Left lung (tissue), 10 donors: ENCODE data around the gene CD2AP. TPM values are rescaled to one million over a fixed set of nuclear protein-coding genes. Genes with fewer than 3 reads are reported as not detected.

Experiments used
- ATAC-seq: fragments of 200-7000 bp; cut with Tn5 transposase; one replicate; pipeline ENCODE4 v1.9.1; 2020; ENCODE audit warnings: moderate library complexity
- DNase-seq, 4 donors: peaks; one replicate each; pipeline ENCODE4 v3.0.0-alpha.2; 2013 to 2020
- H3K27ac ChIP-seq, 2 donors: fragments of 200-600 bp; sonication (generic) in 1 of 2; one replicate each; pipeline versions ENCODE4 v1.5.0 to v1.8.0; 2020 to 2021
- H3K27me3 ChIP-seq, 2 donors: fragments of 200-600 bp; sonication (generic) in 1 of 2; one replicate each; pipeline versions ENCODE4 v1.5.0 to v1.8.0; 2020 to 2021
- H3K36me3 ChIP-seq, 2 donors: fragments of 200-600 bp; sonication (generic) in 1 of 2; one replicate each; pipeline versions ENCODE4 v1.5.0 to v1.8.0; 2020 to 2021
- H3K4me1 ChIP-seq, 2 donors: fragments of 200-600 bp; one replicate each; pipeline ENCODE4 v1.8.0; 2021
- H3K4me3 ChIP-seq, 2 donors: fragments of 200-600 bp; sonication (generic) in 1 of 2; one replicate each; pipeline versions ENCODE4 v1.5.0 to v1.8.0; 2020 to 2021; ENCODE audit warnings: mild to moderate bottlenecking in 1 of 2
- H3K9me3 ChIP-seq, 2 donors: fragments of 200-600 bp; sonication (generic) in 1 of 2; one replicate each; pipeline versions ENCODE4 v1.5.0 to v1.8.0; 2020 to 2021
- intact Hi-C, 2 donors: fragments of 100-400 bp; cut with DNase I; formaldehyde crosslinking; loops; one replicate each; pipeline versions ENCODE4 v1.11.2 to v1.14.2; 2022
- polyA plus RNA-seq, 6 donors: library from polyadenylated mRNA; unstranded; fragments of 120-200 nt; gene quantifications; one replicate each; pipeline ENCODE4 v1.2.1, GENCODE V29; 2013; ENCODE audit not compliant: insufficient read length in 6 of 6
- total RNA-seq, 2 donors: library from RNA; stranded (reverse); fragmentation: NEBNext Ultra II Directional; extraction: Animal tissue kit (Norgen Biotek cat#: 25700); gene quantifications; one replicate each; pipeline ENCODE4 v1.2.1, GENCODE V29; 2021
- TF ChIP-seq, protein P1 (sequence below), 2 donors: fragments of 200-600 bp; sonication (generic) in 1 of 2; IDR thresholded peaks; one replicate each; pipeline versions ENCODE4 v1.5.0 to v1.8.0; 2021; ENCODE audit warnings: antibody characterized with exemption in 2 of 2
- donor health status: DM: no; HTN: yes; CAD: no.
- donor health status: DM: no; HTN: no; CAD: no.

Gene CD2AP
- total and polyA plus RNA-seq, 8 donors: 36.6 to 46.0 (median 42.5) TPM

DNA sequence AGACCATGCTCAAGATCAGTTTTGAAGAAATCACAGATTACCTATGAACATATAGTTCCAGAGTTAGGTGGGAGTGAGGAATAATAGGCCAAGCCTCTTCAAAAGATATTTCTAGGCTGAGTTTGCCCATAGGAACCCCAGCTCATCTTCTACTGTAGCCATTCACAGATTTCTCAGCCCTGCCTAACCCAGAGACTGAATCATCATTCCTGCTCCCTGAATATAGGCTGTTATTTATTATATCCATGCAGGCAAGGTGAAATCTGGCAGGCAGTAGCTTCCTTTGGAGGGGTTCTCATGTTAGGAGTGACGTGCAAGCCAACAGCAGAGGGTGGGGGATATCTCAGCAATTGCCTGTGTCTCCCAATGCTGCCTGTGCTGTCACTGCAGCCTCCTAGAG lies 195.2 kb downstream of the CD2AP start:
- intact Hi-C loops: no loop called here

DNA sequence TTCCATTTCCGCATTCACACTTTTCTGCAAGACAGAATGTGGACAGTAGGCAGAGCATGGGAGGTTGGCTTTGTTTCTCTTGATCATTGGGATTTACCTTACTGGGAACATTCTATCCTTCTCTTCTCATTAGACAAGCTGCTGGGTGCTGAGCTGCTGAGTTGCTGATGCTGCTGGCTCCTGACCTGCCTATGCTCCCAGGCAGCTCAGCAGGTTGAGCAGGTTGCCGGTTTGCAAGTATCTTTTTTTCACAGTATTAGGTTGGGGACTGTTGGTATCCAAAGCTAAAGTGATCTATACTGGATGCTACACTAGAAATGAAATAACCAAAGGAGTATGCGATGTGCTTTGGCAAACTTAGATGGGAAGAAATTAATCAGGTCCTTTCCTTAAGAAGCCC lies 197.1 kb downstream of the CD2AP start:
- no peak for DNase-seq
- intact Hi-C loops: no loop called here
- ATAC-seq: no peak
- Histone ChIP-seq H3K36me3 (no peaks in the 10 kb centered on the region), H3K9me3 (no peaks in the 10 kb centered on the region), H3K27me3 (no peaks in the 10 kb centered on the region), H3K27ac (no peak overlapping the region), H3K4me3 (no peak overlapping the region), H3K4me1 (peaks cover 0 to under 1% of the 10 kb centered on the region in 2 donors)
- TF ChIP-seq, protein P1, sequence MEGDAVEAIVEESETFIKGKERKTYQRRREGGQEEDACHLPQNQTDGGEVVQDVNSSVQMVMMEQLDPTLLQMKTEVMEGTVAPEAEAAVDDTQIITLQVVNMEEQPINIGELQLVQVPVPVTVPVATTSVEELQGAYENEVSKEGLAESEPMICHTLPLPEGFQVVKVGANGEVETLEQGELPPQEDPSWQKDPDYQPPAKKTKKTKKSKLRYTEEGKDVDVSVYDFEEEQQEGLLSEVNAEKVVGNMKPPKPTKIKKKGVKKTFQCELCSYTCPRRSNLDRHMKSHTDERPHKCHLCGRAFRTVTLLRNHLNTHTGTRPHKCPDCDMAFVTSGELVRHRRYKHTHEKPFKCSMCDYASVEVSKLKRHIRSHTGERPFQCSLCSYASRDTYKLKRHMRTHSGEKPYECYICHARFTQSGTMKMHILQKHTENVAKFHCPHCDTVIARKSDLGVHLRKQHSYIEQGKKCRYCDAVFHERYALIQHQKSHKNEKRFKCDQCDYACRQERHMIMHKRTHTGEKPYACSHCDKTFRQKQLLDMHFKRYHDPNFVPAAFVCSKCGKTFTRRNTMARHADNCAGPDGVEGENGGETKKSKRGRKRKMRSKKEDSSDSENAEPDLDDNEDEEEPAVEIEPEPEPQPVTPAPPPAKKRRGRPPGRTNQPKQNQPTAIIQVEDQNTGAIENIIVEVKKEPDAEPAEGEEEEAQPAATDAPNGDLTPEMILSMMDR (IDR thresholded peaks at IDR 0.05): no peak

More for the DNA sequence above, 195.2 kb downstream of the CD2AP start:
- H3K4me1 ChIP-seq: peaks cover 0 to 4% of the 10 kb centered on the region in 2 donors
- no peak overlapping the region for H3K4me3 ChIP-seq
- TF ChIP-seq, protein P1 (IDR thresholded peaks at IDR 0.05): no peak
- DNase-seq (no peak), ATAC-seq (no peak)
- no peaks in the 10 kb centered on the region for H3K9me3 ChIP-seq
- no peaks in the 10 kb centered on the region for H3K36me3 ChIP-seq
- H3K27me3 ChIP-seq: no peaks in the 10 kb centered on the region
- H3K27ac ChIP-seq: no peak overlapping the region

Other genes starting within 250 kb of the CD2AP start
- 10 to 100 TPM; 42.4 to 55.8 TPM for gene TNFRSF21, start 167.9 kb upstream of the CD2AP start, total RNA-seq
- 10 to 100 TPM; 14.8 to 20.6 (median 17.3) TPM for gene TNFRSF21, start 167.9 kb upstream of the CD2AP start, polyA plus RNA-seq
- under 1 TPM; 0.08 to 0.55 TPM for gene ADGRF4, start 220.8 kb downstream of the CD2AP start, total RNA-seq
- gene ADGRF4, start 220.8 kb downstream of the CD2AP start, polyA plus RNA-seq: under 1 TPM; 0.15 to 0.38 (median 0.23) TPM